GM18526 (cell line): ENCODE results near the gene SERPINA4.

ENCODE experiments used
- POLR2A ChIP-seq: IDR thresholded peaks from 3 replicates; pipeline ENCODE4 v1.6.1; 2011; ENCODE audit not compliant: insufficient read length; ENCODE audit errors: extremely low read depth

Gene SERPINA4

DNA sequence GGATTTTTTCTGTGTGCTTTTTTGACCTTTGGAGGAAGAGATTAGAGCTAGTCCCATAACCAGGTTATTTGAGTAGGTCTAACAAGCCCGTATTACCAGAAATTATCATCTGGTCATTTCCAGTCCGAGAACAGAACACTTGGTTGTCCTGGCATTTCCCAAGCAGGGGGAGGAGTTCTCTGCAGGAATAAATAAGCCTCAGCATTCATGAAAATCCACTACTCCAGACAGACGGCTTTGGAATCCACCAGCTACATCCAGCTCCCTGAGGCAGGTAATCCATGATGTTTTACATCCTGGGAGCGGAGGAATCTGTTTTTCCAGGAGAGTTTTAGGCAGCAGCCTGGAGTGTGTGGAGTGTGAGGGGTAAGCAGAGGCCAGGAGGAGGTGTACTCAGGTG, 50.9 kb downstream of the SERPINA4 start, which contains the start of gene SERPINA3:
TSS of gene SERPINA3 (plus strand) at position 218 of the 400 bp plus-strand sequence. CDS start 2,051 bp downstream, outside the sequence.
- no peak for TF ChIP-seq POLR2A

DNA sequence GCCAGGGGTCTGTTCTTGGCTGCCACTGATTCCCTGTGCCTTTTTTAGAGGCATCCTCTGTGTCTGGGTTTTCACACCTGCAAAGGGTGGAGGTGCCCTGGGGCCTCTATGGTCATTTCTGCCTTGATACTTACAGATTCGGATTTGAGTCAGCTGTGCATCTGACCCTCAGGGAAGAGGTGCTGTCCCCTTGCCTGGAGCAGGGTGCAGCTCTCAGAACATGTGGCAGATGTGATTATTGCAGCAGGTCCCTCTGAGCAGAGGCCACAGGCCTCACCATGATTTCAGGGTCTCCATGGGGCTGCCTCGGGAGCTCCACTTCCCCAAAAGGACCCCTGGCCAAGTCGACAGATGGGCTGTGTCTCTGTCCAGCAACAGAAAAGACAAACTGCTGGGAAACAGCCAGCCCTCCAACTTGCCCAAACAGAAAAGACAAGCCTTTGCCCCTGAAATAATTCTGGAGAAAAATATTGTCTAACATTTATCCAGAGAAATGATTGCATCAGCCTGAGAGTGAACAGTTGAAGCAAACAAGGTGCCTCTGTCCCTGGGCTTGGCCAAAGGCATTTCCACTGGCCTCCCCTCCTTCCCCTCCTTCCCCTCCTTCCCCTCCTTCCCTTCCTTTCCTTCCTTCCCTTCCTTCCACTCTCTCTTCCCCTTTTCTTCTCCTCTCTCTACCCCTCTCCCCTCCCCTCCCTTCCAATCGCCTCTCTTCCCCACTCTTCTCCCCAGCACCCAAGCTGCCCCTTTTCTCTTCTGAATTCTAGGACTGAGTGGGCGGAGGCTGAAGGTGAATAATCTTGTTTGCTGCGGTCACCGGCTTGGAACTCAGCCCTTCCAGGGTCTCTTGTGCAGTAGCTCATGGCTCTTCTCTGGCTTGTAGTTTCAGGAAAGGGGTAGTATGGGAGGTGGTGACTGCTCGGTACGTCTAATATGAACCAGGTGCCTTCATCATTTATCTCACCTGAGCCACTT, 51.6 kb downstream of the SERPINA4 start:
- no peak for TF ChIP-seq POLR2A

DNA sequence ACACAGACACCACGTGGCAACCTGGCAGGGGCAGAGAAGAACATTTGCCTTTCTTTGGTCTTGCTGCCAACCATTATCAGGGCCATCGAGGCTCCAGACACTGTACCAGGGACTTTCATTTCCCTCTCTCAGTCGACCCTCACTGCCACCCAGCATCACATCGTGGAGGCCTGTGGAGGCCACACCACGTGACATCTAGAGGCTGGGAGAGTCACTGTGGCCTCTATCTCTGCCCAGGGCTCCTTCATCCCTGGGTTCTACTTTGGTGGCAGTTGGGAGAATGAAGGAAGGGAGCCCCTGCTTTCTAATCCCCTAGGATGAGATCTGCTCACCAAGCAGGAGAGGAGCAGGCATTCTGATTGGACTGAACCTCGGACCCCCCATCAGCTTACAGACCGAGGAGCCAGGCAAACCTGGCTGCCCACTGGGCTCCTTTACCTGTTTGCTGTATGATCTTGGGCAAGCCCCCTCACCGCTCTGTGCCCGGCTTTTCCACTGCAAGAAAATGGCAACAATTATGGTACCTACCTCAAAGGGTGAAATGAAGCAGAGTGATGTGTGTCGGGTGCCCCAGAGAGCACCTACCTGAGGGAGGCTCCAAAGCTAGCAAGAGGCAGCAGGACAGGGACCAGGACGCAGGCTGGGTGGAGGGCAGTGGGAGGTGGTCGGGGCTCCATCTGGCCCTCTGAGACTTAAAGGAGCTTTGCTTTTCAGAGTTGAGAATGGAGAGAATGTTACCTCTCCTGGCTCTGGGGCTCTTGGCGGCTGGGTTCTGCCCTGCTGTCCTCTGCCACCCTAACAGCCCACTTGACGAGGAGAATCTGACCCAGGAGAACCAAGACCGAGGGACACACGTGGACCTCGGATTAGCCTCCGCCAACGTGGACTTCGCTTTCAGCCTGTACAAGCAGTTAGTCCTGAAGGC, 52.7 kb downstream of the SERPINA4 start:
- no peak for TF ChIP-seq POLR2A

DNA sequence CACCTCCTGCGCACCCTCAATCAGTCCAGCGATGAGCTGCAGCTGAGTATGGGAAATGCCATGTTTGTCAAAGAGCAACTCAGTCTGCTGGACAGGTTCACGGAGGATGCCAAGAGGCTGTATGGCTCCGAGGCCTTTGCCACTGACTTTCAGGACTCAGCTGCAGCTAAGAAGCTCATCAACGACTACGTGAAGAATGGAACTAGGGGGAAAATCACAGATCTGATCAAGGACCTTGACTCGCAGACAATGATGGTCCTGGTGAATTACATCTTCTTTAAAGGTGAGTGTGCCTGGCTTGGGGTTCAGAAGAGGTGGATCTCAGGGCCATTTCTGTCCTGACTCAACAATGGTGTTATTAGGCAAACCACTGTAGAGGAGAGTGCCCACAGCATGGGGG, 53.6 kb downstream of the SERPINA4 start:
- no peak for TF ChIP-seq POLR2A

DNA sequence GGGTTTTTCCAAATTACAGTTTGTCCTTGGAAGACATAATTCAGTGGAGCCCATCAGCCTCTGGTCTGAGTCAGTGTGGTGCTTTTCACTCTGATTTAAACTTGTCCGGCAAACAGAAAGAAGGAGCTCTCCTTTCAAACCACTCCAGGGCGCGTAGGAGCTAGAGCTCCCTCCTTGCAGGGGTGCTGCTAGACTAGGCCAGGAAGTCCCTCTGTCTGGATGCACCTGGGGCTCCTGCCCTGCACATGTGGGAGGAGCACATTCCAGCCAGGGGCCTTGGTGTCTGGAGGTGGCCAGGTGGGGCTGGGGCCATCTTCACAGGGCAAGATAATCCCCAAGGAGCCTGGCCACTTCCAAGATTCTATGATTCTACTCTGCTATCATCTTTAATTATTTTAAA, 54.0 kb downstream of the SERPINA4 start:
- no peak for TF ChIP-seq POLR2A

DNA sequence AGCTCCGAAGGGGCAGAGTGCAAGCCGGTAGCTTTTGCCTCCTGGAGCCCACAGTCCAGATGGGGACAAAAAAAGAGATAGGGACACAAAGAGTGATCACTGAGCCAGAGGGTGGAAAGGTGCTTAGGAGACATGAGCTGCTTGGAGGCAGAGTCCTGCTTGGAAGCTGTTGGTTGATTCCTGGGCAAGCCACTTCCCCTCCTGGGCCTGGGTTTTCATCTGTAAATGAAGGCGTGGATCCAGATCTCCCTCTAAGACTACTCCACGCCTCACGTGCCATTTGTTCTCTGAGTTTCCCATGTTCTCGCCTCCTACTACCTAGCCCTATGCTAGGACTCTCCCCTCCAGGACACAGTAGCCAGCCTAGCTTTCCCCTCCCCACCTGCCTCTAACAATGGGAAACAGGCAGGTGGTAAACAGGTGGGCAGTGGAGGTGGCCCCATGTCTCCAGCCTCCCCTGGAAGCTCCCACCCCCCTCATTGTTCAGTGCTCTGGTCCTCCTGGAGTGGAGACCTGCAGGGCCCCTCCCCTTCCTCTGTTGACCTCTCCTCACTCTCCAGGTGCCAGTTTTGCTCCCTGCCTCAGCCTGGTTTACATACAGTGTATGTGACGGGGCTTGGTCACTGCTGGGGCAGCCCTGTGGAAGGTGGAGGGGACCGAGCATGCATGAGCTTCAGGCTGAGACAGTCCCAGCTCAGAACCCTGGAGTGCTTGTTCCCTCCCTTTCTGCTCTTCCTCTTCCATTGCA, 54.8 kb downstream of the SERPINA4 start:
- TF ChIP-seq POLR2A, result no peak

DNA sequence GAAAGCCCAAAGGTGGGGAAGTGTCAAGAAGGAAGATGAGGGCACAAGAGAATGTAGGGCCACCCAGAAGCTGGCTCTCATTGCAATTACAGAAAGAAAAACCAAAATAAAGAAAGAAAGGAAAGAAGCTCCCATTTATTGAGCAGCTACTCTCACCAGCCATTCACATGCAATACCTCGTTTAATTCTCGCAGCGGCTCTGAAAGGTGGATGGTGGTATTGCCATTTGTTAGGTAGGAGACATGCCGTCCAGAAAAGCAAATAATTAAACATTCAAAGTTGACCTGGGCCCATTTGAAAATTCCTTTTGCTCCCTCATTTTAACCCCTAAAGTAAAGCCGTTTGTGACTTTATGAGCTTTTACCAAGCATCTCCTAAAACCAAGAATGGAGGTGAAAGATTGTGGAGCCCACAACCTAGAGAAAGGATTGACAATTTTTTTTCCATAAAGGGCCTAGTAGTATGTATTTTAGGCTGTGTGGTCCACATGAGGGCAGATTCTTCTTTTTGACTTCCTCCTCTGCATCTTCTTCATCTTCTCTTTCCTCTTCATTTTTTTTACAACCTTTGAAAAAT, 56.2 kb downstream of the SERPINA4 start:
- no peak for TF ChIP-seq POLR2A

DNA sequence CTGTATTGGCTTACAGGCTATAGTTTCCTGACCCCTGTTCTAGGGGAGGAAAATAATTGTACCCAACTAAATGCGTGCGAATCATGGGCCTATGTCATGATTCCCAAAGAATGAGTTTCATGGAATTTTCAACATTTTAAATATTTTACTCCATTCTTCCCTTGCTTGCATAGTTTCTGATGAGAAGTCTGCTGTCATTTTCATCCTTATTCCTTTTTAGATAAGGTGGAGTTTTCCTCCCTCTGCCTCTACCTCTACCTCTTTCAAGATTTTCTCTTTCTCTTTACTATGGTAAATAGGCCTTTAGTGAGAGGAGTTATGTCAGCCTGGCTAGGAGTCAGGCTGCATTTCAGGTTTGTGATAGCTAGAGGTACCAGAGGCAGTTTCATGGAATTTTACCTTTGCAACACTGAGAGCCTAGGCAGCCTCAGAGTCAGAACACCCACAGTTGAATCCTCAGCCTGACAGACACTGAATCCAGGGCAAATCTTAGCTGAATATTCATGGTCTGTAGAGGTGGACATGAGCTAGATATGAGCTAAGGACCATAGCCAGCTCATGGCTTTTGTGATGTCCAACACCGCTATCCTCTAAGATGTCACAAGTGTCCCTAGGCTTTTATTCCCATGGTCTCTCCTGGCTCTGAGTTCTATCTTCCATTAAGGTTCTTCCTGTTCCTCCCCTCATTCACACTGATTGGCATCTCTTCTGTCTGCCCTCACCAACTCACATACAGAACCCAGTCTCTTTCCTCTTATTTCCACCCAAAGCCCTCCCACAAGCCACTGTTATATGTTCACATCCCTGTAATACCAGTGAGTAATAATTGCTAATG, 57.0 kb downstream of the SERPINA4 start:
- no peak for TF ChIP-seq POLR2A

DNA sequence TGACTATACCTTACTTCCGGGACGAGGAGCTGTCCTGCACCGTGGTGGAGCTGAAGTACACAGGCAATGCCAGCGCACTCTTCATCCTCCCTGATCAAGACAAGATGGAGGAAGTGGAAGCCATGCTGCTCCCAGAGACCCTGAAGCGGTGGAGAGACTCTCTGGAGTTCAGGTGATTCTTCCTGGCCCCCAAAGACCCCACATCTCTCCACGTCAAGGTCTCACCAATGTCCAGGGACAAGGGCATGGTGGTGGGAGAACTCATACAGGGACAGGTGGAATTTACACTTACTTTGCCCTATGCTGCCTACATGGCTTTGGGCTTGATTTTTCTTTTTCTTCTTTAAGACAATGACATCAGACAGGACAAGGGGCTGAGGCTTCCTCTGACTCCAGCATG, 58.1 kb downstream of the SERPINA4 start:
- no peak for TF ChIP-seq POLR2A
